Activated T-helper 2 cell treated with anti-CD3 and anti-CD28 coated beads, Interferon-gamma antibody, Interleukin-2, Interleukin-4, amounts not matched to agents 10 μg/mL and 5 μg/mL and 100 μg/mL, durations not matched to agents 14 hours and 24 hours and 36 hours (primary cell): ENCODE measurements around the gene CPEB1. TPM values are rescaled to one million over a fixed set of nuclear protein-coding genes. Genes with fewer than 3 reads are reported as not detected.
"Not testable (repeated sequence)": the region's sequence is repeated elsewhere in the genome, so short reads cannot be mapped to it uniquely, and the experiment has no call there.

Experiments used
- DNase-seq: peaks from one replicate; pipeline ENCODE4 v3.0.0; 2021; ENCODE audit warnings: low spot score
- H3K27ac Mint-ChIP-seq: one replicate; pipeline ENCODE4 v1.8.0; 2021; ENCODE audit warnings: mixed read lengths
- H3K27me3 Mint-ChIP-seq: one replicate; pipeline ENCODE4 v1.8.0; 2021; ENCODE audit warnings: low read depth, mixed read lengths
- H3K36me3 Mint-ChIP-seq: one replicate; pipeline ENCODE4 v1.8.0; 2021; ENCODE audit warnings: low read depth, mixed read lengths
- H3K4me1 Mint-ChIP-seq: one replicate; pipeline ENCODE4 v1.8.0; 2021; ENCODE audit warnings: low read depth, mixed read lengths
- H3K4me3 Mint-ChIP-seq: one replicate; pipeline ENCODE4 v1.8.0; 2021; ENCODE audit warnings: low read depth, mild to moderate bottlenecking, moderate library complexity, mixed read lengths
- H3K9me3 Mint-ChIP-seq: one replicate; pipeline ENCODE4 v1.8.0; 2021; ENCODE audit warnings: mixed read lengths
- intact Hi-C: fragments of 100-400 bp; cut with micrococcal nuclease; formaldehyde crosslinking; loops from one replicate; pipeline ENCODE4 v1.15.1; 2023
- total RNA-seq: library from RNA; stranded (reverse); gene quantifications from 2 replicates; pipeline ENCODE4 v1.2.3, GENCODE V29; 2022

CPEB1 gene
- total RNA-seq, 1 donor from 2014 or later: not detected

DNA sequence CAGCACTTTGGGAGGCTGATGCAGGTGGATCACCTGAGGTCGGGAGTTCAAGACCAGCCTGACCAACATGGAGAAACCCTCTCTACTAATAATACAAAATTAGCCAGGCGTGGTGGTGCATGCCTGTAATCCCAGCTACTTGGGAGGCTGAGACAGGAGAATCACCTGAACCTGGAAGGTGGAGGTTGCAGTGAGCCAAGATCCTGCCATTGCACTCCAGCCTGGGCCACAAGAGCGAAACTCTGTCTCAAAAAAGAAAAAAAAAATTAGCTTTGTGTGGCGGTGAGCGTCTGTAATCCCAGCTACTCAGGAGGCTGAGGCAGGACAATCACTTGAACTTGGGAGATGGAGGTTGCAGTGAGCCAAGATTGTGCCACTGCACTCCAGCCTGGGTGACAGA lies 112.0 kb downstream of the CPEB1 start:
- Mint-ChIP-seq H3K4me1 (peaks cover 17% of the 10 kb centered on the region), H3K36me3 (peaks cover 64% of the 10 kb centered on the region)
- intact Hi-C loops, H3K9me3 Mint-ChIP-seq, DNase-seq, H3K27me3 Mint-ChIP-seq, H3K4me3 Mint-ChIP-seq, H3K27ac Mint-ChIP-seq: not testable (repeated sequence)

DNA sequence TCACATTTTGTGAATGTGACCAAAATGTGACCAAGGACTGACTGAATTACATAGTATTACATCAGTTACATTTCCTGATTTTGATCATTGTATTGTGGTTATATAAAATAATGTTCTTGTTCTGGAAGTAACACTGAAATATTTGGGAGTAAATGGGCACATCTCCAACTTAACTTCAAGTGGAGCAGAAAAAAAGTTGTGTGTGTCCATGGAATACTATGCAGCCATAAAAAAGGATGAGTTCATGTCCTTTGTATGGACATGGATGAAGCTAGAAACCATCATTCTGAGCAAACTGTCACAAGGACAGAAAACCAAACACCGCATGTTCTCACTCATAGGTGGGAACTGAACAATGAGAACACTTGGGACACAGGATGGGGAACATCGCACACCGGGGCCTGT lies 112.7 kb downstream of the CPEB1 start:
- H3K4me3 Mint-ChIP-seq: not testable (repeated sequence)

DNA sequence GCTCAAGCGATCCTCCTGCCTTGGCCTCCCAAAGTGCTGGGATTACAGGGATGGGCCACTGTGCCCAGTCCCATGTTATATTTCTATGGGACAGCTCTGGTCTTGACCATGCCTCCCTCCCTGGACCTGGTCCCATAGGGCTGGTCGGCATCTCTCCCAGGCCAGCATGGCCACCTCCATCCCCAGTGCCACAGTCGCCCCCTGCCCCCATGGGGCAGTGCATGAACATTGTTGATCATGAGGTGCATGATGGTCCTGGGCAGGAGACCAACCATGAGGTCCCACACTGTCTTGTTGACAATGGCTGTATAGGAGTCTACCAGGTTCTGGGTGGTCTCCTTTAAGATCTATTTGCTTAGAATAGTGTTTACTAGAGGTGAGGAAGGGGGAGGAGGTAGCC lies 113.4 kb downstream of the CPEB1 start:
- Mint-ChIP-seq H3K9me3 (no peaks in the 10 kb centered on the region), H3K27me3 (no peaks in the 10 kb centered on the region), H3K27ac (no peak overlapping the region), H3K4me3 (no peak overlapping the region), H3K36me3 (peaks cover 50% of the 10 kb centered on the region), H3K4me1 (peaks cover 15% of the 10 kb centered on the region)
- intact Hi-C loops: no loop called here
- no peak for DNase-seq

More for the DNA sequence above, 112.7 kb downstream of the CPEB1 start:
- H3K9me3 Mint-ChIP-seq, H3K27ac Mint-ChIP-seq, H3K27me3 Mint-ChIP-seq, intact Hi-C loops, DNase-seq: not testable (repeated sequence)
- peaks cover 57% of the 10 kb centered on the region for H3K36me3 Mint-ChIP-seq
- peaks cover 17% of the 10 kb centered on the region for H3K4me1 Mint-ChIP-seq

DNA sequence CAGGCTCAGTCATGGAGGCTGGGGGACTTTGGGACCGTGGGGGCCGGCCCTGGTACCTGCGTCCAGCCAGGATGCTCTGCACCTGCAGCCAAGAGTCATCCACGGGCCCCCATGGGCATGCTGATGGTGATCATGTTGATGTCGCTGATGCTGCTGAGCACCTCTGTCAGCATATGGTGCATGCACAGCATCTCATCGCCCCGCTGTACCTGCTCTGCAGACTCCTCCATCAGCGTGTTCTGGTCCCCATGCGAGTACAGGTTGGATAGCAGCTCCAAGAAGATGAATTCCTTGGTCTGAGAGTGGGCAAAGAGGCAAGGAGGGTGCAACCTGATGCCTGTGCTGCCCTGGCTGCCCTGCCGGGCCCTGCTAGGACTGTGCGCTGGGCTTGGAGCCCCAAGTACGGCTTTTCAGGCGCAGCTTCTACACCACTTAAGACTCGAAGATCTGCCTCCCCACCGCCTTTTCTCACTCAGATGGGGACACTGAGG lies 114.1 kb downstream of the CPEB1 start:
- no peak overlapping the region for H3K27ac Mint-ChIP-seq
- intact Hi-C loops: no loop called here
- no peak for DNase-seq

DNA sequence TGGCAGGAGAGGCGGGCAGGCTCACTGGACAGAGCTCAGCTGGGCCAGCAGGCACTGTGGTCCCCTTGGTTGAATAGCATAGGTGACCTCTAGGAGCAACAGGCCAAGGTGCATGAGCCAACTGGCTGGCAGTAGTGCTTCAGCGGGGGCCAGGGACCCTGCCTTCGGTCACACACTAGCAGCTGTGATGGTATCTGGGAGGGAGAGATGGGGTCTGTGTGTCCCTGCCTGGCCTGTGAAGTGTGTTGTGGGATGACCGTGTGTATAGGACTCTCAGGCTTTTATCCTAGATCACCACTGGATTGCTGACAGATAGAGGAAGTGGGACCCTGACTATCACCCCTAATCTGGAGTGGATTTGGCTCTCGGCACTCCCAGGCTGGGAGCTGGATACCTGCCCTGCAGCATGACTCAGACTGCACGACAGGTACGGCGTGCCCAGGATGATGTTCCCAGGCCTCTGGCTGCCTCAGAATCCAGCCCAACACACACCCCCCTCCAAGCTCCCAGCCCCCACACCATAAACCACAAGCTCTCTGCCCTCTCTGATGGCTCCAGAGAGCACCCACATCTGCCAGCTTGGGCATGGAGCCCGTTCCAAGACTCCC lies 114.7 kb downstream of the CPEB1 start:
- Mint-ChIP-seq H3K36me3 (peaks cover 37% of the 10 kb centered on the region), H3K27me3 (peaks cover 3% of the 10 kb centered on the region), H3K4me1 (peaks cover 10% of the 10 kb centered on the region), H3K27ac (no peak overlapping the region), H3K4me3 (no peak overlapping the region), H3K9me3 (no peaks in the 10 kb centered on the region)
- no peak for DNase-seq
- intact Hi-C loops: no loop called here

More for the DNA sequence above, 114.1 kb downstream of the CPEB1 start:
- Mint-ChIP-seq H3K9me3 (no peaks in the 10 kb centered on the region), H3K4me3 (no peak overlapping the region), H3K27me3 (peaks cover under 1% of the 10 kb centered on the region), H3K4me1 (peaks cover 13% of the 10 kb centered on the region), H3K36me3 (peaks cover 42% of the 10 kb centered on the region)

DNA sequence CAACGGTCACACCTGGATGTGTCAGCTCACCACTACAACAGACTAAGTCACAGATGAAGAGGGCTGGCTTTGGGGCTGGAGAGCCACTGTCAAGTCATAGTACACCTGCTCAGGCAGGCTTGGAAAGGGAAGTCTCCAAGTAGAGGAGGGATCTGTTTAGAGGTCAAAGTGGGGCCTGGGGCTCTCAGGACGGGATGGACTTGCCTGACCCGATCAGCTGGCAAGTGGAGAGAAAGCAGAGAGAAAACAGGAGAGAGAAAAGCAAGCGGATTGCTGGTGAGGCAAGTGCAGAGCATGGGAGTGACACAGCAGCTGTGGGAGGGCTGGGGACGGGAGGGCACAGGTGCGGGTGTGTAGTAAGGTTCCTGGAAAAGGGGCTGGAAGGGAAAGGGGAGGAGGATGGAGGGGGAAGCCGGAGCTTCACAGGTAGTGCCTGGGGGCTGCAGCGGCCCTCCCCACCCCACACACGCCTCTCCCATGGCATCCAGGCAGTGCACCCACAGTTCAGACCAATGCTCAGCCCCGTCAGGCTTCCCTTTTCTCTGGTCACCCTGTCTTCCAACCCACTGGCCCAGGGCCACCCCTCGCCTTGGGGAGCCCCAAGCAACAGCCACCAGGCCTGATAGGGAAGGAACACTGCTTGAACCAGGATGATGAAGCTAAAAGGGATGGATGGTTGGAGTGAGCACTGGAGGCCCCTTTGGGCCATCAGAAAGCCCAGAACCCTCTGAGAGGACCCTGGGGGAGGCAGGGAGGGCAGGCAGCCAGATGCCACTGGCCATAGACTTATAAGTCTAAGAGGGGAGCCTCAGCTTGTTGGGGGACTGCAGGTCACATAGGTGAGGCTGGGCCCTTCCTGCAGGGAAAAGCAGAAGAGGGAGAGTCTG lies 115.4 kb downstream of the CPEB1 start:
- peaks cover 7% of the 10 kb centered on the region for H3K27me3 Mint-ChIP-seq
- no peak for DNase-seq
- no peak overlapping the region for H3K4me3 Mint-ChIP-seq
- peak overlapping the region; percentile 14 for H3K27ac Mint-ChIP-seq
- no peaks in the 10 kb centered on the region for H3K9me3 Mint-ChIP-seq
- peaks cover 5% of the 10 kb centered on the region for H3K4me1 Mint-ChIP-seq
- H3K36me3 Mint-ChIP-seq: peaks cover 29% of the 10 kb centered on the region
- intact Hi-C loops: no loop called here

DNA sequence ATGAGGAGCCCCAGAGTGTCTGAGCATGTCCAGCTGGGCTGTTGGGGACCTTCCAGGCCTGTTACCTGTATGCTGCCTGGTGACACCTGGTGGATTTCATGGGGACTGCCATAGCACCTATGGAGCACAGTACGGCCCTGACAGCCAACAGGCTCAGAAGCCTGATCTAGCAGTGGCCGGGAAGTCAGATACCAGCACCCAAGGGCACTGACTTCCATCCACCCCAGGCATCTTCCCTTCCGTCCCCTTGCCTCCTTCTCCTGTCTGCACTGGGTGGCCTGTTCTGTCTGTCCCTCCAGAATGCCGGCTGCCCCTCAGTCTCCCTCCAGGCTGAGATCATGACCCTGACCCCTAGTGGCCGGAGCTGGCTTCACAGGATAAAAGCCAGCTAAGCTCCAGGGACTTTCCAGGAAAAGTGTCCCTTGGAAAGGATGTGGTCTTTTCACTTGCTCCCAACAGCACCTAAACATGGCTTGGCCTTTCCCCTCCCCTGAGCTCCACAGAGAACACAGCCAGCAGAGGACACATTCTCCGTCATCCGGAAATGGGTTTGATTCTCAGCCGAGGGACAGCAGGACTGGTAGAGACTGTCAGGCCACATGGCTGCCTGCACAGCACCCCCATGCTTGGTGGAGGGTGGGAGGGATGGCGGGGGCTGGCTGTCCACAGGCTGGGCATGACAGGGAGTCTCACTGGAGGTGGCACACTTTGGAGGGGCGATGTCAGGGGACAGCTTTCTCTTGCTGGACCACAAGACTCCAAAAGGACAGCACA lies 116.4 kb downstream of the CPEB1 start:
- H3K36me3 Mint-ChIP-seq: peaks cover 20% of the 10 kb centered on the region
- peaks cover 3% of the 10 kb centered on the region for H3K4me1 Mint-ChIP-seq
- no peaks in the 10 kb centered on the region for H3K9me3 Mint-ChIP-seq
- no peak overlapping the region for H3K4me3 Mint-ChIP-seq
- peak overlapping the region; percentile 53 for H3K27ac Mint-ChIP-seq
- peaks cover 7% of the 10 kb centered on the region for H3K27me3 Mint-ChIP-seq
- intact Hi-C loops: no loop called here
- peak; percentile 64 for DNase-seq

DNA sequence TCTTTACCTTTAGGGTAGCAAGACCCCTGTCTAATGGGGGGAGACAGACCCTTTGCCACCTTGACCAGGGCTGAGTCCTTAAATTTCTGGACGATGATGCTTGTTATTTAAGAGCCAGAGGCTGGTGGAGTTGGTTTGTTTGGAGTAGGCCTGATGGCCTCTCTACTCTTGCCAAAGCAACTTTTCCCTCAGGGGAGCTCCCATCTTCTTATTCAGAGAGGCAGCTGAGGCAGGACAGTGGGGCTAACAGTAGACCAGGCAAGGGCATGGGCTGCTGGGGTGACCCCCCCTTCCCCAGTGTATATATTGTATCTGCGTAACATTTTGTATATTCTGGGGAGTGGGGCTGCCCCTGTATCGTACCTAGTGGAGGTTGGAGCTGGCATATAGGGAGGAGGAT lies 117.2 kb downstream of the CPEB1 start:
- Mint-ChIP-seq H3K27ac (no peak overlapping the region), H3K4me3 (no peak overlapping the region), H3K27me3 (peaks cover 7% of the 10 kb centered on the region), H3K36me3 (peaks cover 12% of the 10 kb centered on the region), H3K9me3 (no peaks in the 10 kb centered on the region), H3K4me1 (peaks cover 3% of the 10 kb centered on the region)
- intact Hi-C loops: no loop called here
- no peak for DNase-seq

DNA sequence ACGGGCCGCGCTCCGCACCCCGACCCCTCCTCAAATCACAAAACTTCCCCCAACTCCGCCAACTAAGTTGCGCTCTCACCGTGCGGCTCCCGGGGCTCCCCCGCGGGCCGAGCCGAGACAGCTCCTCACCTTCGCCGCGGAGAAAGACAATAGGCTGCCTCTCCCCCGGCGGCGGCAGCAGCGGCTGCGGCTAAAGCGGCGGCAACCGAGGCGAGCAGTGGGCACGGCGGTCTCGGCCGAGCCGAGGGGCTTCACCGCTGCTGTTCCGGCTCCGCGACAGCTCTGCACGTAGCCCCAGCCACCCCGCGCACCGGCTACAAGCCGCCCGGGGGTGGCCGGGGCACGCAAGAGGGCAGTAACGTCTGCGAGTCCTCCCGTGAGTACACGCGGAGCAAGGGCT lies 133.6 kb downstream of the CPEB1 start:
- DNase-seq, H3K4me3 Mint-ChIP-seq, intact Hi-C loops: not testable (repeated sequence)

DNA sequence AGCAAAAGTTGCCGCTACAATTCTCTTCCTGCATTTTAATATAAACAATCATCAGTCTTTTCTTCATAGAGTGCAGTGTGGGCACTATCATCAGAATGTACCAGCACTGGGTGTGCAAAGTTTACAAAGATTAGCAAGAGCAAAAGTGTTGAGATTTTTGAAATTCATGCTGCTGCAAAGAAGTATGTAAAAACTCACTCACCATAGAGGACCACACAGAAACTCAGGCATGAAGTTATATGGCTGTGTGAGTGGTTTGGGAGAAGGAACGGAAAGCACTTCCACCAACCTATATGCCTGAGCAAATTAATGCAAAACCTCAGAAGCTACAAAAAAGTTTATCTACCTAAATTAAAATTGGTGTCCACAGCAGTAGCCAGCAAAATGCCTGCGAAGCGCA lies 139.5 kb downstream of the CPEB1 start:
- intact Hi-C loops, DNase-seq, H3K27me3 Mint-ChIP-seq, H3K4me3 Mint-ChIP-seq, H3K27ac Mint-ChIP-seq, H3K9me3 Mint-ChIP-seq, H3K36me3 Mint-ChIP-seq, H3K4me1 Mint-ChIP-seq: not testable (repeated sequence)

More for the DNA sequence above, 133.6 kb downstream of the CPEB1 start:
- not testable (repeated sequence) for H3K36me3 Mint-ChIP-seq, H3K27ac Mint-ChIP-seq, H3K4me1 Mint-ChIP-seq, H3K9me3 Mint-ChIP-seq, H3K27me3 Mint-ChIP-seq

DNA sequence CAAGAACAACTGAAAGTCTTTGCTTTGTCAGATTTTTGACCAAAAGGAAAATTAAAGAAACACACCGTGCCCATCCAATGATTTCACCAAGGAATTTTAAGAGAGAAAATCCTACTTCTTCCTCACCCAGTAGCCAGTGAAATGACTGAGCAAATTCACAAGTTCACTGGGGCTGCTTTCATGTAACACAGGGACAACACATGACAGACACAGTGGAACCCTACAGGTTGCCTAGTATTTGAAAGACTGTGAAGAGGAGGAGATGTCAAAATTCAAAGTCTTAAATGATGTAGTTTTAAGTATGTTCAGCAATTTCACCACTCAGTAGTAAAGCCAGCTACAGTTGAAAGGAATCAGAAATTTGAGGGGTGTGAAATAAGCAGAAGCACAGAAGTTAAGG lies 140.1 kb downstream of the CPEB1 start:
- H3K27ac Mint-ChIP-seq, intact Hi-C loops, DNase-seq, H3K4me1 Mint-ChIP-seq, H3K9me3 Mint-ChIP-seq, H3K27me3 Mint-ChIP-seq, H3K4me3 Mint-ChIP-seq, H3K36me3 Mint-ChIP-seq: not testable (repeated sequence)

DNA sequence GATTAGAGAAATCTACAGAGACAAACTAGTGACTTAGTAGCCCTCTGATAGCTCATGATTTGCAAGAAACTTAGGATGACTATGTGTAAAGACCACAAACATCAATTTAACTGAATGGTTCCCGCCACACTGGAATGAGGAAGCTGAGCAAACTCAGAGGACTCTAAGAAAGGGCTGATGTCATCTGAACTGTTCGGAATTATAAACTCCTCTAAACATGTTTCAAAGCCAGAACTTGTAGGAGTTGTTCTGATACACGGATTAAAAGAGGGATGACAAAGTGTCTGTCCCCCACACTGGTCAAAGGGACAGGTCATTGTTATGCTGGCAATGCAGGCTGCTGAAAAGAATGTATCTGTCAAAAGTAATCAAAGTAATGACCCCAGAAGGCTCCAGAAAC lies 141.3 kb downstream of the CPEB1 start:
- H3K4me3 Mint-ChIP-seq, DNase-seq, H3K4me1 Mint-ChIP-seq, H3K27ac Mint-ChIP-seq, H3K36me3 Mint-ChIP-seq, H3K9me3 Mint-ChIP-seq, H3K27me3 Mint-ChIP-seq, intact Hi-C loops: not testable (repeated sequence)
